HG03432 (cell line): Measurements from ENCODE around the gene WNT3A.

Experiments used
- ATAC-seq: cut with Tn5 transposase; IDR thresholded peaks from one replicate; pipeline ENCODE4 v1.9.1; 2021; ENCODE audit warnings: mild to moderate bottlenecking, moderate library complexity; ENCODE audit not compliant: unreplicated experiment

Gene WNT3A

GRCh38 chr1:228097333-228098081, 90.7 kb downstream of the WNT3A start:
- no peak for ATAC-seq

- no peak for ATAC-seq
Measured at GRCh38 chr1:228098323-228098931, 91.6 kb downstream of the WNT3A start.

- ATAC-seq = no peak
Measured at GRCh38 chr1:228099331-228099732, 92.5 kb downstream of the WNT3A start.

- no peak for ATAC-seq
Measured at GRCh38 chr1:228100822-228101613, 94.2 kb downstream of the WNT3A start.

GRCh38 chr1:228101614-228101993, 94.8 kb downstream of the WNT3A start:
- ATAC-seq = no peak

- ATAC-seq = peak; percentile 18
Measured at GRCh38 chr1:228101994-228102790, 95.4 kb downstream of the WNT3A start.

- ATAC-seq = peak; percentile 81
Measured at GRCh38 chr1:228102791-228103620, 96.2 kb downstream of the WNT3A start, which contains the start of gene C1orf35. Gene C1orf35, minus strand, starts transcription at chr1:228103325. Its CDS starts 98 bp downstream, at chr1:228103227.

GRCh38 chr1:228104526-228105269, 97.9 kb downstream of the WNT3A start:
- ATAC-seq = no peak

GRCh38 chr1:228105270-228105995, 98.6 kb downstream of the WNT3A start:
- no peak for ATAC-seq

- ATAC-seq = no peak
Measured at GRCh38 chr1:228105996-228106799, 99.4 kb downstream of the WNT3A start.

GRCh38 chr1:228106800-228107054, 99.9 kb downstream of the WNT3A start:
- ATAC-seq = no peak

GRCh38 chr1:228107636-228108035, 100.8 kb downstream of the WNT3A start:
- ATAC-seq = no peak

- no peak for ATAC-seq
Measured at GRCh38 chr1:228108055-228108690, 101.4 kb downstream of the WNT3A start.

- no peak for ATAC-seq
Measured at GRCh38 chr1:228108742-228109072, 101.9 kb downstream of the WNT3A start.

- ATAC-seq = peak; percentile 91
Measured at GRCh38 chr1:228109073-228109961, 102.5 kb downstream of the WNT3A start, which contains the start of gene MRPL55. Gene MRPL55, minus strand, starts transcription at chr1:228109299. Its CDS starts 1,039 bp downstream, at chr1:228108260.

- ATAC-seq = no peak
Measured at GRCh38 chr1:228109962-228110488, 103.2 kb downstream of the WNT3A start.
